NCI-H1105 (cell line): Measurements from ENCODE around the gene CCDC17.

Source experiments
- DNase-seq: peaks from one replicate; lab custom pipeline; 2025; lab: John Stamatoyannopoulos, UW

Gene CCDC17

GRCh38 chr1:45623972-45624371 lies at the start of gene CCDC17:
Gene CCDC17 (minus strand): TSS chr1:45624054. CDS start chr1:45623909, 145 bp downstream.
- no peak for DNase-seq

- DNase-seq: no peak
These were observed 46.2 kb upstream of the CCDC17 start for GRCh38 chr1:45669859-45670655.

GRCh38 chr1:45669379-45669778 lies 45.5 kb upstream of the CCDC17 start:
- DNase-seq: no peak

- no peak for DNase-seq
These were observed 44.7 kb upstream of the CCDC17 start for GRCh38 chr1:45668526-45668925.

GRCh38 chr1:45667321-45668111 lies 43.7 kb upstream of the CCDC17 start:
- DNase-seq: no peak

GRCh38 chr1:45666836-45667235 lies 43.0 kb upstream of the CCDC17 start:
- no peak for DNase-seq

GRCh38 chr1:45660336-45660735 lies 36.5 kb upstream of the CCDC17 start:
- DNase-seq: no peak

- no peak for DNase-seq
These were observed 35.4 kb upstream of the CCDC17 start for GRCh38 chr1:45659222-45659621.

- DNase-seq: no peak
These were observed 34.3 kb upstream of the CCDC17 start for GRCh38 chr1:45658171-45658570.

GRCh38 chr1:45656573-45657226 lies 32.8 kb upstream of the CCDC17 start:
- no peak for DNase-seq

GRCh38 chr1:45654540-45655280 lies 30.9 kb upstream of the CCDC17 start:
- no peak for DNase-seq

- DNase-seq: no peak
These were observed 23.6 kb upstream of the CCDC17 start for GRCh38 chr1:45647248-45648021.

- DNase-seq: no peak
These were observed 20.8 kb upstream of the CCDC17 start for GRCh38 chr1:45644661-45645060.

- no peak for DNase-seq
These were observed 20.1 kb upstream of the CCDC17 start for GRCh38 chr1:45643978-45644377.

GRCh38 chr1:45643321-45643720 lies 19.5 kb upstream of the CCDC17 start:
- no peak for DNase-seq

GRCh38 chr1:45640293-45640692 lies 16.4 kb upstream of the CCDC17 start:
- no peak for DNase-seq

- DNase-seq: no peak
These were observed 11.4 kb upstream of the CCDC17 start for GRCh38 chr1:45635211-45635610.

GRCh38 chr1:45630429-45630828 lies 6.6 kb upstream of the CCDC17 start:
- DNase-seq: no peak

GRCh38 chr1:45629035-45629434 lies 5.2 kb upstream of the CCDC17 start:
- no peak for DNase-seq

- no peak for DNase-seq
These were observed 1.1 kb downstream of the CCDC17 start for GRCh38 chr1:45622524-45623394.
